HG02970 (cell line): ENCODE measurements around the gene HS3ST5.
"Not testable (repeated sequence)": the region's sequence is repeated elsewhere in the genome, so short reads cannot be mapped to it uniquely, and the experiment has no call there.

Source experiments
- ATAC-seq: cut with Tn5 transposase; IDR thresholded peaks from one replicate; pipeline ENCODE4 v1.9.1; 2021; ENCODE audit warnings: mild to moderate bottlenecking, moderate library complexity, moderate number of reproducible peaks; ENCODE audit not compliant: unreplicated experiment, low FRiP score

The HS3ST5 gene

GRCh38 chr6:114339706-114340105 lies 3.1 kb downstream of the HS3ST5 start:
- ATAC-seq: no peak

- no peak for ATAC-seq
These were observed 8.6 kb downstream of the HS3ST5 start for GRCh38 chr6:114334237-114334636.

GRCh38 chr6:114327074-114327473 lies 15.7 kb downstream of the HS3ST5 start:
- no peak for ATAC-seq

GRCh38 chr6:114323784-114324183 lies 19.0 kb downstream of the HS3ST5 start:
- ATAC-seq: no peak

- no peak for ATAC-seq
These were observed 23.1 kb downstream of the HS3ST5 start for GRCh38 chr6:114319749-114320148.

GRCh38 chr6:114315831-114316595 lies 26.8 kb downstream of the HS3ST5 start:
- no peak for ATAC-seq

GRCh38 chr6:114313816-114314215 lies 29.0 kb downstream of the HS3ST5 start:
- not testable (repeated sequence) for ATAC-seq

GRCh38 chr6:114312931-114313330 lies 29.9 kb downstream of the HS3ST5 start:
- ATAC-seq: no peak

- ATAC-seq: no peak
These were observed 32.8 kb downstream of the HS3ST5 start for GRCh38 chr6:114310053-114310452.

- ATAC-seq: no peak
These were observed 38.4 kb downstream of the HS3ST5 start for GRCh38 chr6:114304304-114304887.

- no peak for ATAC-seq
These were observed 41.1 kb downstream of the HS3ST5 start for GRCh38 chr6:114301596-114302219.

GRCh38 chr6:114297135-114297534 lies 45.7 kb downstream of the HS3ST5 start:
- ATAC-seq: no peak

GRCh38 chr6:114292431-114292830 lies 50.4 kb downstream of the HS3ST5 start:
- ATAC-seq: no peak

GRCh38 chr6:114291428-114291827 lies 51.4 kb downstream of the HS3ST5 start:
- no peak for ATAC-seq

- no peak for ATAC-seq
These were observed 52.0 kb downstream of the HS3ST5 start for GRCh38 chr6:114290864-114291263.

GRCh38 chr6:114288701-114289495 lies 53.9 kb downstream of the HS3ST5 start:
- no peak for ATAC-seq

- ATAC-seq: no peak
These were observed 55.4 kb downstream of the HS3ST5 start for GRCh38 chr6:114287461-114287860.

GRCh38 chr6:114286211-114286610 lies 56.6 kb downstream of the HS3ST5 start:
- no peak for ATAC-seq

- no peak for ATAC-seq
These were observed 58.5 kb downstream of the HS3ST5 start for GRCh38 chr6:114284281-114284680.

- ATAC-seq: no peak
These were observed 60.5 kb downstream of the HS3ST5 start for GRCh38 chr6:114282292-114282691.

- ATAC-seq: no peak
These were observed 61.3 kb downstream of the HS3ST5 start for GRCh38 chr6:114281496-114281895.
